HepG2 (cell line): ENCODE data around the gene FMO1. TPM values are rescaled to one million over a fixed set of nuclear protein-coding genes. Genes with fewer than 3 reads are reported as not detected.

ENCODE experiments used
- ATAC-seq: fragments of 200-7000 bp; cut with Tn5 transposase; 3 replicates; pipeline ENCODE4 v1.9.1; 2020; ENCODE audit warnings: mild to moderate bottlenecking, moderate library complexity
- BruUV-seq: library from RNA; stranded (reverse); fragments of 400-500 nt; replicated peaks from 2 replicates; lab custom pipeline; 2021; lab: Mats Ljungman, UMichigan
- CTCF ChIA-PET: fragments of 300-600 bp; formaldehyde crosslinking; extraction: SDS; loops from one replicate; lab custom pipeline; 2021; ENCODE audit warnings: low total read pairs, inconsistent platforms, low intra/inter-chr PET ratio; lab: Yijun Ruan, JAX
- POLR2A ChIA-PET: fragments of 350-600 bp; sonication (Branson Sonifier 250); formaldehyde crosslinking; loops from one replicate; lab custom pipeline; 2020; ENCODE audit warnings: antibody characterized with exemption, inconsistent platforms; lab: Yijun Ruan, JAX
- DNase-seq: peaks from one replicate; pipeline ENCODE4 v3.0.0-alpha.2; 2015; ENCODE audit warnings: low spot score
- FAIRE-seq: peaks from 3 replicates; lab custom pipeline; 2011; peaks lifted over from hg19 to GRCh38; lab: Jason Lieb, UNC
- H2AFZ ChIP-seq: one replicate; pipeline ENCODE4 v1.6.1; 2011; ENCODE audit warnings: low read length, inconsistent platforms
- H3K27ac ChIP-seq: fragments of 300-600 bp; 3 replicates; pipeline ENCODE4 v1.8.0; 2011; ENCODE audit warnings: mixed run types, mild to moderate bottlenecking, mixed read lengths, low read length, inconsistent platforms; ENCODE audit not compliant: insufficient read depth; ENCODE audit errors: extremely low read length
- H3K27me3 ChIP-seq, 2 experiments: fragments of 200-600 bp in 1 of 2; 2 replicates in 1 of 2; 3 replicates in 1 of 2; pipeline versions ENCODE4 v1.6.0 to v1.8.0; 2011; ENCODE audit warnings: low read length in 2 of 2, mild to moderate bottlenecking in 2 of 2, moderate library complexity in 2 of 2, inconsistent platforms in 1 of 2; ENCODE audit not compliant: insufficient read depth in 2 of 2, control insufficient read depth in 1 of 2
- H3K36me3 ChIP-seq, 2 experiments: fragments of 200-600 bp in 1 of 2; replicated peaks in 1 of 2; 2 replicates in 1 of 2; 3 replicates in 1 of 2; pipeline versions ENCODE4 v1.5.1 to v1.8.0; 2011; ENCODE audit warnings: low read length in 2 of 2, inconsistent platforms in 1 of 2; ENCODE audit not compliant: insufficient read depth in 2 of 2, control insufficient read depth in 1 of 2
- H3K4me1 ChIP-seq: 2 replicates; pipeline ENCODE4 v1.5.1; 2012; ENCODE audit warnings: low read length, inconsistent platforms; ENCODE audit not compliant: insufficient read depth
- H3K4me2 ChIP-seq: 2 replicates; pipeline ENCODE4 v1.6.0; 2011; ENCODE audit warnings: low read depth, low read length, inconsistent platforms
- H3K4me3 ChIP-seq, 3 experiments: fragments of 200-600 bp in 1 of 3; sonication (generic), shearing (Covaris generic) in 1 of 3; replicated peaks in 1 of 3; 2 replicates each; pipeline ENCODE4 v1.5.1; 2011 to 2016; ENCODE audit warnings: low read length in 3 of 3, inconsistent platforms in 2 of 3, low read depth in 2 of 3, mild to moderate bottlenecking in 2 of 3, control low read depth in 1 of 3, mixed read lengths in 1 of 3; ENCODE audit not compliant: insufficient read depth in 1 of 3
- H3K79me2 ChIP-seq: one replicate; pipeline ENCODE4 v1.6.1; 2011; ENCODE audit warnings: low read length, inconsistent platforms; ENCODE audit not compliant: insufficient read depth
- H3K9ac ChIP-seq: 2 replicates; pipeline ENCODE4 v1.6.0; 2011; ENCODE audit warnings: mild to moderate bottlenecking, low read depth, low read length, inconsistent platforms; ENCODE audit not compliant: insufficient read depth
- H3K9me3 ChIP-seq: 2 replicates; pipeline ENCODE4 v1.5.1; 2012; ENCODE audit warnings: mild to moderate bottlenecking, low read length
- H4K20me1 ChIP-seq: 2 replicates; pipeline ENCODE4 v1.6.0; 2011; ENCODE audit warnings: inconsistent platforms, mild to moderate bottlenecking, low read length, moderate library complexity; ENCODE audit not compliant: insufficient read depth
- AGO1 ChIP-seq: fragments of 200-400 bp; formaldehyde crosslinking; IDR thresholded peaks from 2 replicates; pipeline ENCODE4 v1.6.1; 2017; ENCODE audit warnings: mild to moderate bottlenecking, low read depth, low read length, moderate library complexity; ENCODE audit not compliant: poor library complexity, severe bottlenecking
- HMG20A ChIP-seq: IDR thresholded peaks from 2 replicates; pipeline ENCODE4 v1.6.1; 2016; ENCODE audit warnings: borderline replicate concordance
- NFE2L1 ChIP-seq: sonication (generic); formaldehyde crosslinking; IDR thresholded peaks from 2 replicates; pipeline ENCODE4 v1.4.0; 2020; ENCODE audit warnings: missing genetic modification reagents, mild to moderate bottlenecking, borderline replicate concordance
- WIZ ChIP-seq: sonication (generic); formaldehyde crosslinking; IDR thresholded peaks from 2 replicates; pipeline ENCODE4 v1.5.1; 2020; ENCODE audit warnings: mild to moderate bottlenecking, missing genetic modification reagents
- ZNF563 ChIP-seq: sonication (generic); formaldehyde crosslinking; IDR thresholded peaks from 2 replicates; pipeline ENCODE4 v1.8.0; 2022; ENCODE audit warnings: mild to moderate bottlenecking, moderate library complexity, missing genetic modification reagents
- ZNF839 ChIP-seq: sonication (generic); formaldehyde crosslinking; IDR thresholded peaks from 2 replicates; pipeline ENCODE4 v1.4.0; 2020; ENCODE audit warnings: missing genetic modification reagents, mild to moderate bottlenecking, borderline replicate concordance
- WGBS: methylation state at CpG from one replicate; pipeline ENCODE4 v1.1.6; 2017; ENCODE audit warnings: low lambda C conversion rate; 5-methylcytosine and 5-hydroxymethylcytosine counted together
- in situ Hi-C: cut with HindIII; loops from 2 replicates; pipeline ENCODE4 v1.10.0; 2017; ENCODE audit warnings: low pct_unique_long_range_greater_than_20kb; ENCODE audit not compliant: extremely low pct_ligation_motif_present
- intact Hi-C: fragments of 100-400 bp; cut with micrococcal nuclease; formaldehyde crosslinking; loops from one replicate; pipeline ENCODE4 v1.10.0; 2022; ENCODE audit not compliant: unreplicated experiment
- polyA plus RNA-seq, 8 experiments: library from polyadenylated mRNA; depleted of rRNA in 3 of 8; stranded (reverse) in 7 of 8; unstranded in 1 of 8; fragments of >200 nt; fragmentation: Illumina TruSeq in 4 of 8; extraction: Trizol in 4 of 8; gene quantifications; 2 replicates each; pipeline versions ENCODE4 v1.2.1 to v1.2.3, GENCODE V29; 2011 to 2016; ENCODE audit warnings: low read depth in 4 of 8, missing spikeins in 1 of 8, mixed read lengths in 1 of 8; ENCODE audit not compliant: insufficient read depth in 1 of 8
- total RNA-seq, 5 experiments: library from RNA; depleted of rRNA; stranded (reverse); fragments of >200 nt; fragmentation: Illumina TruSeq; extraction: Trizol; gene quantifications; 2 replicates each; pipeline ENCODE4 v1.2.3, GENCODE V29; 2016; ENCODE audit warnings: low read depth in 1 of 5
- TF ChIP-seq, protein P1 (sequence below): sonication (generic); formaldehyde crosslinking; IDR thresholded peaks from 2 replicates; pipeline ENCODE4 v1.5.0; 2020; ENCODE audit warnings: mild to moderate bottlenecking, missing genetic modification reagents

FMO1 gene
- total and polyA plus RNA-seq, 2 of the 13 experiments (the other 11 are each of a cell fraction or from before 2014, with no cell fraction given): not detected

DNA sequence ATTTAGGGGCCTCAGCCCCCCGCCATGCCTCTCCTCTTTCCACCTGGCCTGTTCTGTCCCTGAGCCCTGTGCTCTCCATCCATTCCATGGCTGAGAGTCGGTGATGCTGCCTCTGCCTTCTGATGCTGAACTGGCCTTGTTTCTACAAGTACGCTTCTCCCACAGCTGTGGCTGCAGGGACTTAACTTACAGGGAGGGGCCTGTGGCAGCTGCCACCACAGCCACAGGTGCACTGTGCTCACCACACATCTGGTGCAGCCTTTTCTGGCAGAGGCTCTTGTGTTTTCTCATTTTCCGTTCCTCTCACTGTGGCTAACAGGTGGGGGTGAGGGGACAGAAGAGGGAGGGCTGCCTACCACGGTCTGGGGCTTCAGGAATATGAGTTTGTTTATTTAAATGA is 4.2 kb downstream of the FMO1 start:
- no peak for FAIRE-seq
- H3K27ac ChIP-seq: no peak overlapping the region
- BruUV-seq: no TSS peak
- intact Hi-C loops: no loop called here
- H3K36me3 ChIP-seq: no peaks in the 10 kb centered on the region
- H4K20me1 ChIP-seq: no peaks in the 10 kb centered on the region
- 52% methylated on average over 5 of the region's 5 CpGs for whole genome bisulfite sequencing
- H3K27me3 ChIP-seq: peaks cover 0 to 17% of the 10 kb centered on the region in 2 experiments; a peak in 2 of 5 replicates
- no peaks in the 10 kb centered on the region for H3K9me3 ChIP-seq
- H2AFZ ChIP-seq: no peak overlapping the region
- no peak for ATAC-seq
- ChIA-PET POLR2A (no interaction called here), CTCF (no interaction called here)
- no peak overlapping the region for H3K4me3 ChIP-seq
- H3K9ac ChIP-seq: no peak overlapping the region
- no peak for TF ChIP-seq AGO1
- TF ChIP-seq, protein P1, sequence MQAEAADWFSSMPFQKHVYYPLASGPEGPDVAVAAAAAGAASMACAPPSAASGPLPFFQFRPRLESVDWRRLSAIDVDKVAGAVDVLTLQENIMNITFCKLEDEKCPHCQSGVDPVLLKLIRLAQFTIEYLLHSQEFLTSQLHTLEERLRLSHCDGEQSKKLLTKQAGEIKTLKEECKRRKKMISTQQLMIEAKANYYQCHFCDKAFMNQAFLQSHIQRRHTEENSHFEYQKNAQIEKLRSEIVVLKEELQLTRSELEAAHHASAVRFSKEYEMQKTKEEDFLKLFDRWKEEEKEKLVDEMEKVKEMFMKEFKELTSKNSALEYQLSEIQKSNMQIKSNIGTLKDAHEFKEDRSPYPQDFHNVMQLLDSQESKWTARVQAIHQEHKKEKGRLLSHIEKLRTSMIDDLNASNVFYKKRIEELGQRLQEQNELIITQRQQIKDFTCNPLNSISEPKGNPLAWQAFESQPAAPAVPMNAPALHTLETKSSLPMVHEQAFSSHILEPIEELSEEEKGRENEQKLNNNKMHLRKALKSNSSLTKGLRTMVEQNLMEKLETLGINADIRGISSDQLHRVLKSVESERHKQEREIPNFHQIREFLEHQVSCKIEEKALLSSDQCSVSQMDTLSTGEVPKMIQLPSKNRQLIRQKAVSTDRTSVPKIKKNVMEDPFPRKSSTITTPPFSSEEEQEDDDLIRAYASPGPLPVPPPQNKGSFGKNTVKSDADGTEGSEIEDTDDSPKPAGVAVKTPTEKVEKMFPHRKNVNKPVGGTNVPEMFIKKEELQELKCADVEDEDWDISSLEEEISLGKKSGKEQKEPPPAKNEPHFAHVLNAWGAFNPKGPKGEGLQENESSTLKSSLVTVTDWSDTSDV (CRISPR knock-in tag): no peak
- TF ChIP-seq ZNF563: no peak
- TF ChIP-seq ZNF839 (CRISPR knock-in tag): no peak
- no peak for TF ChIP-seq WIZ
- TF ChIP-seq NFE2L1: no peak
- no peak for TF ChIP-seq HMG20A (CRISPR knock-in tag)
- no peak for DNase-seq
- no peaks in the 10 kb centered on the region for H3K4me1 ChIP-seq
- H3K4me2 ChIP-seq: no peak overlapping the region
- no peaks in the 10 kb centered on the region for H3K79me2 ChIP-seq
- in situ Hi-C loops: no loop called here
